Gastroesophageal sphincter (tissue), 4 donors: Measurements from ENCODE around the gene AGO3. TPM values are rescaled to one million over a fixed set of nuclear protein-coding genes. Genes with fewer than 3 reads are reported as not detected.

Source experiments
- ATAC-seq: fragments of 150-250 bp; one replicate; pipeline ENCODE4 v1.9.1; 2016; ENCODE audit warnings: mild to moderate bottlenecking, moderate library complexity
- H3K27ac ChIP-seq, 4 donors: fragments of 200-600 bp; sonication (generic) in 3 of 4; 1 replicate in 3 of 4; 2 replicates in 1 of 4; pipeline ENCODE4 v1.5.1; 2016 to 2019
- H3K27me3 ChIP-seq: fragments of 200-600 bp; sonication (generic); one replicate; pipeline ENCODE4 v1.5.1; 2019
- H3K36me3 ChIP-seq, 2 donors: fragments of 200-600 bp; sonication (generic); one replicate each; pipeline ENCODE4 v1.5.1; 2019; ENCODE audit warnings: control low read depth in 1 of 2
- H3K4me1 ChIP-seq, 3 donors: fragments of 200-600 bp; sonication (generic); 1 replicate in 2 of 3; 2 replicates in 1 of 3; pipeline ENCODE4 v1.5.1; 2016 to 2019; ENCODE audit warnings: control low read depth in 2 of 3
- H3K4me3 ChIP-seq, 2 donors: fragments of 200-600 bp; sonication (generic); one replicate each; pipeline ENCODE4 v1.5.1; 2019; ENCODE audit warnings: mild to moderate bottlenecking in 1 of 2, moderate library complexity in 1 of 2
- H3K9me3 ChIP-seq, 3 donors: fragments of 200-600 bp; sonication (generic); one replicate each; pipeline ENCODE4 v1.5.1; 2017 to 2019; ENCODE audit warnings: control low read depth in 2 of 3
- CTCF ChIP-seq, 4 experiments: fragments of 200-600 bp in 2 of 4; fragments of 450-650 bp in 2 of 4; sonication (generic) in 1 of 4; IDR thresholded peaks; one replicate each; pipeline ENCODE4 v1.5.1; 2017 to 2019; ENCODE audit warnings: antibody characterized with exemption in 4 of 4, mild to moderate bottlenecking in 2 of 4, moderate library complexity in 2 of 4
- EP300 ChIP-seq: sonication (generic); formaldehyde crosslinking; IDR thresholded peaks from one replicate; pipeline ENCODE4 v1.6.1; 2017; ENCODE audit warnings: antibody characterized with exemption, mild to moderate bottlenecking
- POLR2A ChIP-seq, 2 donors: fragments of 450-650 bp; IDR thresholded peaks; one replicate each; pipeline ENCODE4 v1.6.1; 2017; ENCODE audit warnings: antibody characterized with exemption in 2 of 2, mild to moderate bottlenecking in 2 of 2, moderate library complexity in 1 of 2
- POLR2AphosphoS5 ChIP-seq: sonication (generic); formaldehyde crosslinking; IDR thresholded peaks from one replicate; pipeline ENCODE4 v1.6.1; 2017; ENCODE audit warnings: antibody characterized with exemption
- WGBS, 2 donors: methylation state at CpG; one replicate each; pipeline ENCODE4 v1.1.5; 2018; ENCODE audit warnings: low coverage in 1 of 2; 5-methylcytosine and 5-hydroxymethylcytosine counted together
- total RNA-seq, 4 donors: library from RNA; depleted of rRNA; stranded (reverse); fragments of >200 nt; gene quantifications; one replicate each; pipeline ENCODE4 v1.1.0, GENCODE V29; 2016

Gene AGO3
- total RNA-seq, 4 donors from 2014 or later = 33.9 to 36.9 (median 34.2) TPM

GRCh38 chr1:36098650-36099365, 167.9 kb downstream of the AGO3 start:
- Histone ChIP-seq H3K4me3 (no peak overlapping the region), H3K4me1 (peaks cover 0 to 28% (median 5%) of the 10 kb centered on the region in 3 donors), H3K36me3 (peaks cover 0 to 37% of the 10 kb centered on the region in 2 donors), H3K27ac (peak overlapping the region in 2 of 4 donors; percentile 19 to 30), H3K9me3 (no peaks in the 10 kb centered on the region), H3K27me3 (no peaks in the 10 kb centered on the region)
- no peak for ATAC-seq
- TF ChIP-seq POLR2A (IDR thresholded peaks at IDR 0.05) (no peak), CTCF (IDR thresholded peaks at IDR 0.05) (no peak), EP300 (no peak), POLR2AphosphoS5 (no peak)
- no CpG with 5 or more reads among the region's 13 CpGs for WGBS, 2 donors

- Histone ChIP-seq H3K9me3 (no peaks in the 10 kb centered on the region), H3K4me1 (peaks cover 0 to 18% (median 5%) of the 10 kb centered on the region in 3 donors), H3K27ac (peak overlapping the region in 2 of 4 donors; percentile 3 to 30), H3K4me3 (no peak overlapping the region), H3K27me3 (no peaks in the 10 kb centered on the region), H3K36me3 (peaks cover 0 to 27% of the 10 kb centered on the region in 2 donors)
- TF ChIP-seq EP300 (no peak), POLR2AphosphoS5 (no peak), POLR2A (IDR thresholded peaks at IDR 0.05) (no peak), CTCF (IDR thresholded peaks at IDR 0.05) (peak in 3 of 4 experiments; percentile 84 to 88 (median 85))
- 10 to 19% methylated on average over 6 to 7 of the region's 18 CpGs for WGBS, 2 donors
- peak; percentile 71 for ATAC-seq
Observed at GRCh38 chr1:36099681-36100341, 168.9 kb downstream of the AGO3 start.

- no peak for ATAC-seq
- Histone ChIP-seq H3K4me3 (no peak overlapping the region), H3K27ac (peak overlapping the region in 2 of 4 donors; percentile 3 to 30), H3K9me3 (no peaks in the 10 kb centered on the region), H3K4me1 (peaks cover 0 to 15% (median 5%) of the 10 kb centered on the region in 3 donors), H3K27me3 (no peaks in the 10 kb centered on the region), H3K36me3 (peaks cover 0 to 22% of the 10 kb centered on the region in 2 donors)
- no peak for TF ChIP-seq CTCF (IDR thresholded peaks at IDR 0.05)
- no peak for TF ChIP-seq EP300
- TF ChIP-seq POLR2AphosphoS5 = no peak
- no peak for TF ChIP-seq POLR2A (IDR thresholded peaks at IDR 0.05)
- whole genome bisulfite sequencing, 2 donors = 35% methylated on average over 6 of the region's 6 CpGs; no CpG with 5 or more reads in 1 of the 2 donors
Observed at GRCh38 chr1:36100376-36100775, 169.5 kb downstream of the AGO3 start.

GRCh38 chr1:36101546-36101945, 170.6 kb downstream of the AGO3 start:
- H3K4me1 ChIP-seq = peaks cover 0 to 15% (median 5%) of the 10 kb centered on the region in 3 donors
- H3K36me3 ChIP-seq = peaks cover 0 to 12% of the 10 kb centered on the region in 2 donors
- no peak for TF ChIP-seq POLR2A (IDR thresholded peaks at IDR 0.05)
- no peak for TF ChIP-seq POLR2AphosphoS5
- TF ChIP-seq CTCF (IDR thresholded peaks at IDR 0.05) = no peak
- TF ChIP-seq EP300 = no peak
- WGBS, 2 donors = 91 to 100% methylated on average over 4 to 5 of the region's 5 CpGs
- no peak overlapping the region for H3K4me3 ChIP-seq
- H3K27ac ChIP-seq = no peak overlapping the region
- ATAC-seq = no peak
- H3K27me3 ChIP-seq = no peaks in the 10 kb centered on the region
- H3K9me3 ChIP-seq = no peaks in the 10 kb centered on the region
